ENCODE measurements around the gene ZNF17.
"Not testable (repeated sequence)": the region's sequence is repeated elsewhere in the genome, so short reads cannot be mapped to it uniquely, and the experiment has no call there.

The ZNF17 gene
- total RNA-seq, result 5.1 to 22.7 reads per million in 2 donors

DNA sequence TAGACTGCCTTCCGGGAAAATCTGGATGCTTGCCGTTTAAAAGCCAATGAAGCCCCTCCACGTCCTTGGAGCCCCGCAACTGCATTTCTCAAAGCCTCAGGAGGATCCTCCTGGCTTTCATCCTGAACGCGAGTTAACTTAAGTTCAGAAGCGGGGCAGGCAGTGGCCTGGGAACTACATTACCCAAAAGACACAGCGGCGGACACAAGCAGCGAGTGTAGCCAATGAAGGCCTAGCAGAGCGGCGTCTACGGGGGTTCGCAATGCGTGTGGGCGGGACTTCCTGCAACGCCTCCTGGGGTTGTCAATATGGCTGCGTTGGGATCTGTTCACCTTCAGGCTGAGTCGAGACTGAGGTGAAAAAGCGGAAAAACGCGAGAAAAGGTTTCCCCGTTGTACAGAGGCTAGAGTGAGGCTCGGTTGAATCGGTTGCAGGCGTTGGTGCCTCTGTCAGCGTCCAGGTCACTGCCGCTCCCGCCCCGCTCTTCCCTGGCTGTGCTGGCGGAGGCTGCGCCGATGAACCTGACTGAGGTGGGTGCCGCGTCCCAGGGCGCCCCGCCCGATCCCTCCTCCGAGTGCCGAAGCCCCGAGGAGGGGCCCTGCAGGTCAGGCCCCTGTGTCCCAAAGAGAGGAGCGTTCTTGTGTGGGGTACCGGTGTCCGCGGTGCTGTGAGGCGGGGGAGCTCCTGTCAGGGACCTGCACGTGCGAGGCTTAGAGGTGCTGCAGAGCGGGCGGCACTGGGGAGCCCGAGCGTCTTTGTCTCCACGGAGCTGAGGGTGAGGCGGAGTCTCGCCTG, at the start of gene ZNF17:
TSS of gene ZNF17 (plus strand) at position 285 of the 795 bp plus-strand sequence. CDS start 2,455 bp downstream, outside the sequence.
- DNase-seq, result peak; percentile 87

- DNase-seq, result no peak
Observed at GRCh38 chr19:57362419-57362818, 48.5 kb upstream of the ZNF17 start.

- peak; percentile 95 for DNase-seq
Observed at GRCh38 chr19:57362997-57363687, 47.8 kb upstream of the ZNF17 start, which contains the start of the genes TRAPPC2B and ZNF547. Gene TRAPPC2B (plus strand): TSS chr19:57363551. CDS start chr19:57364834, 1,283 bp downstream. Gene ZNF547 (plus strand): TSS chr19:57363551. CDS start chr19:57368556, 5,005 bp downstream.

DNA sequence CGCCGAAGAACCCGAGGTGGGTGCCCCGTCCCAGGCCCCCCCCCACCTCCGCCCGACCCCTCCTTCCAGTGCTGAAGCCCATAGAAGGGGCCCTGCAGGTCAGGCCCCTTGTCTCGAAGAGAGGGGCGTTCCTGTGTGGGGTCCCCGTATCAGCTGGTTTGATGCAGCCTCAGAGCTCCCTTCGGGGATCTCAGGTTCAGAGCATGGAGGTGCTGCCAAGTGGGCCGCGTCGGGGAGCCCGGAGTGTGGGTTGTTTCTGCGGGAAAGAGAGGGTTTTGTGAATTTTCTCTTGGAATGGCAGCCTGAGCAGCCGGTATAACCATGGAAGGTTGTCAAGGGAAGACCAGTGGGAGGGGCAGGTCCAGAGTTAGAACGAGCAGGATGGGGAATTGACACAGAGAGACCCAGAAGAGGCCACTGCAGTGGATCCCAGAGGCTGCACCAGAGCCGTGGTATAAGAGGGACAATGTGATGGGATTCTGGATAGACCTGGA, 47.2 kb upstream of the ZNF17 start:
- no peak for DNase-seq

DNA sequence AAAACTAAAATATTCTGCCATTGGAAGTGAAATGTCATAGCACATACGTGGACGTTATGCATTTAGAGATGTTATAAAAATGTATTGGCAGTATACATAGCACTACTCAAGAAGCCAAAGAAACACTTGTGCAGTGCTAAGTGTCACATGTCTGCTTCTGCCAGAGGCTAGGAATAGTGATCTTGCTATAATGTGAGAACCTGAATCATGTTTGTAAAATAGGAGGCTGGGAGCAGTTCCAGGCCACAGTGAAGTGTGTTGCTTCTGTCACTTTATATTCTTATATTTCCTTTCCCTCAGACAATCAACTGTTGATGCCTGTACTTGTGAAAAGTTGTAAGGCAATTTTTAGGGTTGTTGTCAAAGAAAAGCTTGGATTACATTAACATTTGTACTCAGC, 44.2 kb upstream of the ZNF17 start:
- DNase-seq, result no peak

GRCh38 chr19:57374179-57374578, 36.8 kb upstream of the ZNF17 start:
- DNase-seq, result no peak

DNA sequence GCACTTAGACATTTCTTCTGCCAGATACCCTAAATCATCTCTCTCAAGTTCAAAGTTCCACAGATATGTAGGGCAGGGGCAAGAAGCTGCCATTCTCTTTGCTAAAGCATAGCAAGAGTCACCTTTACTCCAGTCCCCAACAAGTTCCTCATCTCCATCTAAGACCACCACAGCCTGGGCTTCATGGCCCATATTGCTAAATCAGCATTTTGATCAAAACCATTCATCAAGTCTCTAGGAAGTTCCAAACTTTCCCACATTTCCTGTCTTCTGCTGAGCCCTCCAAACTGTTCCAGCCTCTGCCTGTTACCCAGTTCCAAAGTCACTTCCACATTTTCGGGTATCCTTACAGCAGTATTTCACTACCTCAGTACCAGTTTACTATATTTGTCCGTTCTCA, 36.3 kb upstream of the ZNF17 start:
- DNase-seq, result not testable (repeated sequence)

DNA sequence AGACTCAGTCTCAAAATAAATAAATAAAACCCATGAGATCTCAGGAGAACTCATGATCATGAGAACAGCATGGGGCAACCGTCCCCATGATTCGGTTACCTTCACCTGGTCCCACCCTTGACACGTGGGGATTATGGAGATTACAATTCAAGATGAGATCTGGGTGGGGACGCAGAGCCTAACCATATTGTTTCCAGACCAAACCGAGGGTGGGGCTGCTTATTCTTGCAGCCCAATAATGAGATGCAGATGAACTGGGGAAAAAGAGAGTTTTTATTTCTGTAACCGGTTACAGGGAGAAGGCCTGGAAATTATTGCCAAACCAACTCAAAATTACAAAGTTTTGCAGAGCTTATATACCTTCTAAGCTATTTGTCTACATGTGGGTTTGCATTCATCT, 34.8 kb upstream of the ZNF17 start:
- no peak for DNase-seq

DNA sequence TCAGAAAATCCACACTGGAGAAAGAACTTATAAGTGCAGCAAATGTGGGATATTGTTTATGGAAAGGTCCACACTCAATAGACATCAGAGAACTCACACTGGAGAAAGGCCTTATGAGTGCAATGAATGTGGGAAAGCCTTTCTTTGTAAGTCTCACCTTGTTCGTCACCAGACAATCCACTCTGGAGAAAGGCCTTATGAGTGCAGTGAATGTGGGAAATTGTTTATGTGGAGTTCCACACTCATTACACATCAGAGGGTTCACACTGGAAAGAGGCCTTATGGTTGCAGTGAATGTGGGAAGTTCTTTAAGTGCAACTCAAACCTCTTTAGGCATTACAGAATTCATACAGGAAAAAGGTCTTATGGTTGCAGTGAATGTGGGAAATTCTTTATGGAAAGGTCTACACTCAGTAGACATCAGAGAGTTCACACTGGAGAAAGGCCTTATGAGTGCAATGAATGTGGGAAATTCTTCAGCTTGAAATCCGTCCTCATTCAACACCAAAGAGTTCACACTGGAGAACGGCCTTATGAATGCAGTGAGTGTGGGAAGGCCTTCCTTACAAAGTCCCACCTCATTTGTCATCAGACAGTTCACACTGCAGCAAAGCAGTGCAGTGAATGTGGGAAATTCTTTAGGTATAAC, 33.3 kb upstream of the ZNF17 start:
- no peak for DNase-seq

GRCh38 chr19:57380923-57381322, 30.0 kb upstream of the ZNF17 start:
- DNase-seq, result no peak

- no peak for DNase-seq
Observed at GRCh38 chr19:57382806-57383488, 28.0 kb upstream of the ZNF17 start.

DNA sequence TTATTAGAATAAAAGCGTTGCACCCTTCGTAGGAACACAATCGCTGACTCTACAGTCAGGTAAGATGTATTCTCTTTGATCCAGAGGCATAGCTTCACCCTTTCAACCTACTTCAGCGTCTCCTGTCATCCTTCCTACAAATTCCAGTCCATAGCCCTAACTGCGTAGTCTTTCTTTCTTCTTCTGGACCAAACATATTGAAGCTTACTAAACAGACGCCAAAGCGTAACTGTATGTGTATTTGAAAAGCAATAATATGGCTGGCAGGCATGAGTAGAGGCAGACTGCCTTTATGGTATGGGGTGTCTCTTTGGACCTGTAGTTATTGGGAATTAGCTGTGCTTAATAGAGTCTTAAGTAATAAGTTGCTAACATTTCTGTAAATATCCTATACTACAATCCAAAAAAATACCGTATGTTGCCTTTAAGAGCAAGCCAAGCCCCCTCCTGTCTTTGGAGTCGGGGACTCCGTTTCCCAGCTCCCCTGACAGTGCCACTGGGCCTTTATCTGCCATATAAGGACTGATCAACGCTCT, 21.7 kb upstream of the ZNF17 start:
- no peak for DNase-seq

DNA sequence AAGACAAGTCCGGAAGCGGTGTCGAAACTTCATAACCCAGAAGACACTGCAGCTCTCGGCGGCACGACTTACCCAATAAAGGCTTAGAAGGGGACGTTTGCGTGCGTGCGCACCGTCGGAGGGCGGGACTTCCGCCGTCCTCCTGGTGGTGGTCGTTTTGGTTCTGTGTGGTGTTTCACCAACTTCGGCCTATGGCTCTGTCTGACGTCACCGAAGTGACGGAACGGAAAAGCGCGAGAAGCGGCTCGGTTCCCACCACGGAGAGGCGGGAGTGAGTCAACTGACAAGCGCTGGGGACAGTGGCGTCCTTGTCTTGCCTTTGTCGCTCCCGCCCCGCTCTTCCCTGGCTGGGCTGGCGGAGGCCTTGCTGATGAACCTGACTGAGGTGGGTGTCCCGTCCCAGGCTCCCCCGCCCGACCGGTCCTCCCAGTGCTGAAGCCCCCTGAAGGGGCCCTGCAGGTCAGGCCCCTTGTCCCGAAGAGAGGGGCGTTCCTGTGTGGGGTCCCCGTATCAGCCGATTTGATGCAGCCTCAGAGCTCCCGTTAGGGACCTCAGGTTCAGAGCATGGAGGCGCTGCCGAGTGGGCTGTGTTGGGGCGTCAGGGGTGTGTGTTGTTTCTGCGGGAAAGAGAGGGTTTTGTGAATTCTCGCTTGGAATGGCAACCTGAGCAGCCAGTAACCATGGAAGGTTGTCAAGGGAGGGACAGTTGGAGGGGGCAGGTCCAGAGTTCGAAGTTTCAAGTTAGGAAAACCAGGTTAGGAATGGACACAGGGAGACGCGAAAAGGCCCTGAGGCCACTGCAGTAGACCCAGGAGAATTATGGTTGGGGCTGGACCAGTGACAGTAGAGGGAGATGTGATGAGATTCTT, 21.0 kb upstream of the ZNF17 start, which contains the start of gene ZNF548:
TSS of gene ZNF548 (plus strand) at position 125 of the 869 bp plus-strand sequence. CDS start at position 371, 246 bp downstream.
- peak; percentile 95 for DNase-seq

- DNase-seq, result no peak
Observed at GRCh38 chr19:57395710-57396109, 15.3 kb upstream of the ZNF17 start.

GRCh38 chr19:57398868-57399267, 12.1 kb upstream of the ZNF17 start:
- DNase-seq, result no peak

DNA sequence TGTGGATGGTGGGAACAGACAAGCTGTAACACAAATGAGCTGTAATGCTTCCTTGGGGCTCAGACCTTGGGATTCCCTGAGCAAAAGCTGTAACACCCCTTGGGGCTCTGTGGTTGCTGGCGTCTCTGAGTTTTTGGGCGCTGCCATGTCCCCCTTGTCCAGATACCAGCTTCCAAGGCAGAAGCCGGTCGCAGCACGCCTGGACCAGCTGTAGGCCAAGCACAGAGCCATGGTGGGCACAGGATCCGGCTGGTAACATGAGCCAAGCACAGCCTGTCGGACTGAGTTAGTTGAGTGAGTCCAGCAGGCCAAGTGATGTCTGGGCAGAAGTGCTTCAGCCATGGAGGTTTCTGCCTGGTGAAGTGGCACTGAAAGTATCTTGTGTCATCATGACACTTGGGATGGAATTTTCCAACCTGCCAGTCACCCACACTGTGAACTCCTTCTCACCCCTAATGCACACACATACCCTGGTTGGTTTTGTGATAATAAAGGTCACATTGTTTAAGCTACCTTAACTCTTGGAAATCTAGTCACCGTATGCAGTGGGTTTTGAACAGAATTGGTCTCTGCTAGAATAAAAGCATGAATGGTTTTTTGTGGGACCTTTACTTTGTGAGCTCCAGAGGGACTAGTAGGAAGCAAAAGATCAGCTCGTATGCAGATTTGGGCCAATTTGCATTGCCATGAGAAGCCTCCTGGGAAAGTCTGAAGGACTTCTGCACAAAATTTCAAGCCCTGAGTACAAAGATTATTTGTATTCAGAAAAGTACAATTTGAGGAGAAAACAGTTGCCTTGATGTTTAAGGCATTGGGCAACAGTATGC, 7.0 kb upstream of the ZNF17 start:
- no peak for DNase-seq

- DNase-seq, result peak; percentile 54
Observed at GRCh38 chr19:57406516-57407123, 4.3 kb upstream of the ZNF17 start.

DNA sequence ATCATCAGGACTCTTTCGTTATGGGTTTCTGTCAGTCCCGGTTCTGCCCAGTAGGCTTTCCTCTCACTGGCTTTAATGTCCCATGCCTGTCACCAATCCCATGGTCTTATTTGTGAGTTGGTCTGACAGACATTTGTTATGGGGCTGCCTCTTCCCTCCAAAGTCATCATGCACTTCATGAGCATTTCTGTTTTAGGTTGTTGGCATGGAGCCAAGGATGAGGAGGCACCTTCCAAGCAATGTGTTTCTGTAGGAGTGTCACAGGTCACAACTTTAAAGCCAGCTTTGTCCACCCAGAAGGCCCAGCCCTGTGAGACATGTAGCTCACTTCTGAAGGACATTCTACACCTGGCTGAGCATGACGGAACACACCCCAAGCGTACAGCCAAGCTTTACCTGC, 8.5 kb downstream of the ZNF17 start:
- DNase-seq, result no peak

- no peak for DNase-seq
Observed at GRCh38 chr19:57421037-57421436, 10.1 kb downstream of the ZNF17 start.

Measured in T-helper 9 cell (primary cell).